Measurements from ENCODE around the gene SLC10A7.

GRCh38 chr4:146379744-146380143 is 142.0 kb downstream of the SLC10A7 start:
- TF ChIP-seq, protein P1, sequence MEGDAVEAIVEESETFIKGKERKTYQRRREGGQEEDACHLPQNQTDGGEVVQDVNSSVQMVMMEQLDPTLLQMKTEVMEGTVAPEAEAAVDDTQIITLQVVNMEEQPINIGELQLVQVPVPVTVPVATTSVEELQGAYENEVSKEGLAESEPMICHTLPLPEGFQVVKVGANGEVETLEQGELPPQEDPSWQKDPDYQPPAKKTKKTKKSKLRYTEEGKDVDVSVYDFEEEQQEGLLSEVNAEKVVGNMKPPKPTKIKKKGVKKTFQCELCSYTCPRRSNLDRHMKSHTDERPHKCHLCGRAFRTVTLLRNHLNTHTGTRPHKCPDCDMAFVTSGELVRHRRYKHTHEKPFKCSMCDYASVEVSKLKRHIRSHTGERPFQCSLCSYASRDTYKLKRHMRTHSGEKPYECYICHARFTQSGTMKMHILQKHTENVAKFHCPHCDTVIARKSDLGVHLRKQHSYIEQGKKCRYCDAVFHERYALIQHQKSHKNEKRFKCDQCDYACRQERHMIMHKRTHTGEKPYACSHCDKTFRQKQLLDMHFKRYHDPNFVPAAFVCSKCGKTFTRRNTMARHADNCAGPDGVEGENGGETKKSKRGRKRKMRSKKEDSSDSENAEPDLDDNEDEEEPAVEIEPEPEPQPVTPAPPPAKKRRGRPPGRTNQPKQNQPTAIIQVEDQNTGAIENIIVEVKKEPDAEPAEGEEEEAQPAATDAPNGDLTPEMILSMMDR (IDR thresholded peaks at IDR 0.05; ENCODE audit: low read depth, low read length, poor library complexity, severe bottlenecking): no peak
- no peak for TF ChIP-seq EZH2phosphoT487 (IDR thresholded peaks at IDR 0.05; ENCODE audit: borderline replicate concordance, low read length)

All from DOHH2 (cell line).